Loucy (cell line): ENCODE results near the gene LRRC45.

ENCODE experiments used
- H2AFZ ChIP-seq: fragments of 200-600 bp; sonication (generic); 2 replicates; pipeline ENCODE4 v1.6.0; 2016; ENCODE audit warnings: antibody characterized with exemption, mild to moderate bottlenecking, low read length, moderate library complexity
- H3F3A ChIP-seq: fragments of 200-600 bp; 2 replicates; pipeline ENCODE4 v1.6.0; 2016; ENCODE audit warnings: antibody characterized with exemption, low read depth, mild to moderate bottlenecking
- H3K27me3 ChIP-seq: fragments of 200-600 bp; sonication (generic); 2 replicates; pipeline ENCODE4 v1.6.1; 2014; ENCODE audit warnings: low read length, mild to moderate bottlenecking; ENCODE audit not compliant: insufficient read depth, poor library complexity, severe bottlenecking
- H3K36me3 ChIP-seq: fragments of 200-600 bp; sonication (generic); 2 replicates; pipeline ENCODE4 v1.6.1; 2016; ENCODE audit warnings: low read length; ENCODE audit not compliant: insufficient read depth
- H3K4me1 ChIP-seq: fragments of 200-600 bp; sonication (generic); 2 replicates; pipeline ENCODE4 v1.5.1; 2014; ENCODE audit warnings: low read length, mild to moderate bottlenecking; ENCODE audit not compliant: insufficient read depth, poor library complexity, severe bottlenecking
- H3K4me2 ChIP-seq: fragments of 200-600 bp; sonication (generic); 2 replicates; pipeline ENCODE4 v1.6.0; 2014; ENCODE audit warnings: antibody characterized with exemption, low read length, low read depth, mild to moderate bottlenecking; ENCODE audit not compliant: poor library complexity, severe bottlenecking
- H3K4me3 ChIP-seq: fragments of 200-600 bp; sonication (generic); 2 replicates; pipeline ENCODE4 v1.5.1; 2014; ENCODE audit warnings: low read length, mild to moderate bottlenecking, mixed read lengths; ENCODE audit not compliant: poor library complexity, severe bottlenecking
- H3K79me2 ChIP-seq: fragments of 200-600 bp; sonication (generic); 2 replicates; pipeline ENCODE4 v1.6.1; 2014; ENCODE audit warnings: low read length; ENCODE audit not compliant: insufficient read depth
- H3K9ac ChIP-seq: fragments of 200-600 bp; sonication (generic); 2 replicates; pipeline ENCODE4 v1.6.0; 2014; ENCODE audit warnings: mild to moderate bottlenecking, low read depth, low read length, moderate library complexity; ENCODE audit not compliant: poor library complexity, severe bottlenecking
- H3K9me2 ChIP-seq: fragments of 200-600 bp; sonication (generic); replicated peaks from 2 replicates; pipeline ENCODE4 v1.6.1; 2016; ENCODE audit warnings: low read depth, low read length, mixed read lengths
- H3K9me3 ChIP-seq: fragments of 200-600 bp; sonication (generic); 2 replicates; pipeline ENCODE4 v1.6.1; 2014; ENCODE audit warnings: mild to moderate bottlenecking, antibody characterized with exemption, low read length, low read depth; ENCODE audit not compliant: insufficient read depth
- H4K20me1 ChIP-seq: fragments of 200-600 bp; sonication (generic); 2 replicates; pipeline ENCODE4 v1.6.0; 2014; ENCODE audit warnings: antibody characterized with exemption, low read length, mild to moderate bottlenecking; ENCODE audit not compliant: insufficient read depth, poor library complexity, severe bottlenecking
- EZH2phosphoT487 ChIP-seq: fragments of 200-600 bp; IDR thresholded peaks from 2 replicates; pipeline ENCODE4 v1.6.1; 2018; ENCODE audit warnings: antibody characterized with exemption, mild to moderate bottlenecking, moderate library complexity, borderline replicate concordance
- TF ChIP-seq, protein P1 (sequence below): fragments of 200-600 bp; sonication (generic); conservative IDR thresholded peaks from 2 replicates; pipeline ENCODE4 v1.5.1; 2014; ENCODE audit warnings: mild to moderate bottlenecking, antibody characterized with exemption, low read length

Gene LRRC45

DNA sequence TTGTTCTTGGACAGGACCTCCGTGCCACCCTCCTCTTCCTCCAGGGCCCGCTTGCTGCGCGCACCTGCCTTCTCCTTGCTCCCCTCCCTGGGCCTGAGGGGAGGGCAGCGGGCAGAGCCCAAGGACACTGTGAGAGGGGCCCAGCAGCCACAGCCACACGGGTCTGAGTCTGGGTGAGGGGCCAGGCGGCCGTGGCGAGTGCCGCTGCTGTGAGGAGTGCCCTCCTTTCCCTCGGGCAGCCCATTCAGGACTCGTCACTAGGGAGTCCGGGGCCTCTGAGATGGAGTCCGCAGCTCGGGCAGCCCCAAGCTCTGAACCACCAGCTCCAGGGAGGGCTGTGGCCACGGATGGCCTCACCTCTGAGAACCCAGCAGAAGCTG is 36.9 kb downstream of the LRRC45 start:
- Histone ChIP-seq H3K79me2 (peaks cover 17% of the 10 kb centered on the region), H3K4me1 (peaks cover 8% of the 10 kb centered on the region), H3K4me2 (no peak overlapping the region), H3F3A (no peaks in the 10 kb centered on the region), H4K20me1 (peaks cover 3% of the 10 kb centered on the region), H3K9me2 (no peaks in the 10 kb centered on the region), H3K9me3 (no peaks in the 10 kb centered on the region), H2AFZ (no peak overlapping the region), H3K9ac (no peak overlapping the region), H3K27me3 (no peaks in the 10 kb centered on the region), H3K36me3 (peaks cover 34% of the 10 kb centered on the region; the same call in 1 of the 2 replicates), H3K4me3 (no peak overlapping the region)
- no peak for TF ChIP-seq EZH2phosphoT487
- TF ChIP-seq, protein P1, sequence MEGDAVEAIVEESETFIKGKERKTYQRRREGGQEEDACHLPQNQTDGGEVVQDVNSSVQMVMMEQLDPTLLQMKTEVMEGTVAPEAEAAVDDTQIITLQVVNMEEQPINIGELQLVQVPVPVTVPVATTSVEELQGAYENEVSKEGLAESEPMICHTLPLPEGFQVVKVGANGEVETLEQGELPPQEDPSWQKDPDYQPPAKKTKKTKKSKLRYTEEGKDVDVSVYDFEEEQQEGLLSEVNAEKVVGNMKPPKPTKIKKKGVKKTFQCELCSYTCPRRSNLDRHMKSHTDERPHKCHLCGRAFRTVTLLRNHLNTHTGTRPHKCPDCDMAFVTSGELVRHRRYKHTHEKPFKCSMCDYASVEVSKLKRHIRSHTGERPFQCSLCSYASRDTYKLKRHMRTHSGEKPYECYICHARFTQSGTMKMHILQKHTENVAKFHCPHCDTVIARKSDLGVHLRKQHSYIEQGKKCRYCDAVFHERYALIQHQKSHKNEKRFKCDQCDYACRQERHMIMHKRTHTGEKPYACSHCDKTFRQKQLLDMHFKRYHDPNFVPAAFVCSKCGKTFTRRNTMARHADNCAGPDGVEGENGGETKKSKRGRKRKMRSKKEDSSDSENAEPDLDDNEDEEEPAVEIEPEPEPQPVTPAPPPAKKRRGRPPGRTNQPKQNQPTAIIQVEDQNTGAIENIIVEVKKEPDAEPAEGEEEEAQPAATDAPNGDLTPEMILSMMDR, result no peak

DNA sequence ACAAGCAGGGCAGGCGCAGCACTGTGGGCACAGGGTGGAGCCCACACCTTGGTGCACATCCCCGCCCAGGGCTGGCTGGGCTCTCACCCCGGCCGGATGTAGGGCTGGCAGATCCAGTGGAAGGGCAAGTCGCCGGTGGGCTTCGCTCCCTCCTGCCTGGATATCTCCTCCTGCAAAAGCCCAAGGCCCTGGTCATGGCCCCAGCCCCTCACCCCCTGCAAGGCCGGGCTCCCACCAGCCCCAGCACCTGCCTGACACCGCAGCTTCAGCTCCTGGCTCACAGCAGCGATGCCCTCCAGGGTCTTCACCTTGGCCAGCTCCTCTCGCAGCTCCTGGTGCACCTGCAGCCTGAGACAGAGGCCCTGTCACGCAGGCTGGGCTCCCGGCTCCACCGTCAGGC is 37.5 kb downstream of the LRRC45 start:
- Histone ChIP-seq H3K4me2 (no peak overlapping the region), H3K9me2 (no peaks in the 10 kb centered on the region), H3K27me3 (no peaks in the 10 kb centered on the region), H3K4me3 (no peak overlapping the region), H3K4me1 (peaks cover 9% of the 10 kb centered on the region), H3K79me2 (peaks cover 21% of the 10 kb centered on the region), H2AFZ (no peak overlapping the region), H4K20me1 (peaks cover 4% of the 10 kb centered on the region), H3K9me3 (no peaks in the 10 kb centered on the region), H3K9ac (no peak overlapping the region), H3F3A (no peaks in the 10 kb centered on the region), H3K36me3 (peaks cover 34% of the 10 kb centered on the region; the same call in 1 of the 2 replicates)
- TF ChIP-seq, protein P1, result no peak
- TF ChIP-seq EZH2phosphoT487, result no peak

DNA sequence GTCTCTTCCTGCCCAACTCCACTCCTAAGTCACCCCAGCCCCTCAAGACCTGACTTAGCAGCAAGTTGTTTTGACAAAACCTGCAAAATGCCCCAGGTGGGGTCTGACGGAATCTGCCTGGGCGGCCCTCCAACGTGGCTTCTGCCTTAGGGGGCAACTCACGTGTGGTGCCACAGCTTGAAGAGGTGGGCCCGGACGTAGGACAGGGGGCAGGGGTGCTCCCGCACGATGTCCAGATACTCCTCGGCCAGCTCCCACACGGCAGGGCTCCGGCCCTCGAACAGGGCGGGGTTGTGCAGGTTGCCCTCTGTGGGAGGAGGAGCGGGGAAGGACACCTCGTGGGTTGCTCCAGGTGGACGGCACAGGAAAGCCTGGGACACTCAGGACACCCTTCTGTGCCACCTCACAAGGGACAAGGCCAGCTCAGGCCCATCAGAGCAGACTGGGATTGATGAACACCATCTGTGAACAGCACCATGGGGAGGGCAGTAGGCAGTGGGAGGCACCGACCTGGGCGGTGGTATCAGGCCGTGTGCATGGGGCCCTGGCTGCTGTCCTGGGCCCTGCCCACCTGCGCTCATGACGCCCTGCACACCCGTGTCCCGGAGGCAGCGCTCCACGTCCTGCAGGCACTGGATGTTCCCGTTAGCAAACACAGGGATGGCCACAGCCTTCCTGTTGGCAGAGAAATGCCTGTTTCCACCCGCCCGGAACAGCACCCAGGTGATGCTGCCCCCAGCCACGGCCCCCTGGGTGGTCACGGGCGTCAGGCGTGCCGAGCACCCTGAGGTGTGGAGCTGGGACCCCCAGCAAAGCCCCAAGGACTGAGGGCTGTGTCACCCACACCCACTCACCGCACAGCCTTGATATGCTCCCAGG is 38.2 kb downstream of the LRRC45 start:
- no peaks in the 10 kb centered on the region for H3K9me3 ChIP-seq
- H2AFZ ChIP-seq, result no peak overlapping the region
- TF ChIP-seq EZH2phosphoT487, result no peak
- TF ChIP-seq, protein P1, result no peak
- peaks cover 27% of the 10 kb centered on the region; the same call in 1 of the 2 replicates for H3K36me3 ChIP-seq
- H3K79me2 ChIP-seq, result peaks cover 21% of the 10 kb centered on the region
- no peaks in the 10 kb centered on the region for H3F3A ChIP-seq
- no peak overlapping the region for H3K4me3 ChIP-seq
- H4K20me1 ChIP-seq, result peaks cover 4% of the 10 kb centered on the region
- H3K4me1 ChIP-seq, result peaks cover 12% of the 10 kb centered on the region
- no peaks in the 10 kb centered on the region for H3K27me3 ChIP-seq
- H3K9me2 ChIP-seq, result no peaks in the 10 kb centered on the region
- H3K9ac ChIP-seq, result no peak overlapping the region
- H3K4me2 ChIP-seq, result no peak overlapping the region
